ENCODE measurements around the gene PARP11.

- TF ChIP-seq CTCF (IDR thresholded peaks at IDR 0.05) (no peak), POLR2A (IDR thresholded peaks at IDR 0.05) (no peak)
These were observed 104.2 kb downstream of the PARP11 start for GRCh38 chr12:3768911-3769447.
